ENCODE measurements around the gene PRND. TPM values are rescaled to one million over a fixed set of nuclear protein-coding genes. Genes with fewer than 3 reads are reported as not detected.

Gene PRND
- total RNA-seq, 1 experiment from 2014 or later, result not detected

GRCh38 chr20:4773736-4774135 lies 52.0 kb downstream of the PRND start:
- no peaks in the 10 kb centered on the region for H3K36me3 ChIP-seq (ENCODE audit: low read depth, low read length)
- POLR2A ChIA-PET (ENCODE audit: unreplicated experiment), result no interaction called here
- H3F3A ChIP-seq (ENCODE audit: low read length, unreplicated experiment), result no peaks in the 10 kb centered on the region
- H3K4me3 ChIP-seq (ENCODE audit: low read length), result no peak overlapping the region
- H3K4me2 ChIP-seq (ENCODE audit: low read length), result no peak overlapping the region
- intact Hi-C loops (cut with micrococcal nuclease), result no loop called here
- BruUV-seq (replicated peaks), result no TSS peak
- no peaks in the 10 kb centered on the region for H3K9me2 ChIP-seq (replicated peaks; ENCODE audit: low read length)
- H3K4me1 ChIP-seq (ENCODE audit: insufficient read depth, low read length), result no peaks in the 10 kb centered on the region
- H3K9me3 ChIP-seq (ENCODE audit: low read length), result peaks cover 15% of the 10 kb centered on the region; the same call in 1 of the 2 replicates
- TF ChIP-seq EZH2phosphoT487 (IDR thresholded peaks at IDR 0.05; ENCODE audit: borderline replicate concordance, low read length) (no peak), CTCF (conservative IDR thresholded peaks at IDR 0.05; ENCODE audit: low read depth, low read length) (no peak), EZH2 (IDR thresholded peaks at IDR 0.05; ENCODE audit: low read length, unreplicated experiment) (no peak)
- ATAC-seq (no peak), DNase-seq (no peak)
- H3K9ac ChIP-seq (ENCODE audit: low read length), result no peak overlapping the region
- H3K79me2 ChIP-seq (ENCODE audit: low read length), result no peaks in the 10 kb centered on the region
- H4K20me1 ChIP-seq (ENCODE audit: low read length), result no peaks in the 10 kb centered on the region
- CTCF ChIA-PET, result no interaction called here
- no peak overlapping the region for H3K27ac ChIP-seq (ENCODE audit: low read length)
- no peak overlapping the region for H2AFZ ChIP-seq (ENCODE audit: low read length)
- H3K27me3 ChIP-seq (ENCODE audit: low read length), result no peaks in the 10 kb centered on the region

- no peak for ATAC-seq
- intact Hi-C loops (cut with micrococcal nuclease), result no loop called here
- Histone ChIP-seq H3K4me3 (ENCODE audit: low read length) (no peak overlapping the region), H3K4me1 (ENCODE audit: insufficient read depth, low read length) (no peaks in the 10 kb centered on the region), H3K79me2 (ENCODE audit: low read length) (no peaks in the 10 kb centered on the region), H3K9ac (ENCODE audit: low read length) (no peak overlapping the region), H3K9me3 (ENCODE audit: low read length) (peaks cover 15% of the 10 kb centered on the region; the same call in 1 of the 2 replicates), H3F3A (ENCODE audit: low read length, unreplicated experiment) (no peaks in the 10 kb centered on the region), H3K4me2 (ENCODE audit: low read length) (no peak overlapping the region), H3K9me2 (replicated peaks; ENCODE audit: low read length) (no peaks in the 10 kb centered on the region), H3K27ac (ENCODE audit: low read length) (no peak overlapping the region), H3K36me3 (ENCODE audit: low read depth, low read length) (no peaks in the 10 kb centered on the region), H3K27me3 (ENCODE audit: low read length) (no peaks in the 10 kb centered on the region), H2AFZ (ENCODE audit: low read length) (no peak overlapping the region), H4K20me1 (ENCODE audit: low read length) (no peaks in the 10 kb centered on the region)
- no TSS peak for BruUV-seq (replicated peaks)
- ChIA-PET POLR2A (ENCODE audit: unreplicated experiment) (no interaction called here), CTCF (no interaction called here)
- TF ChIP-seq EZH2phosphoT487 (IDR thresholded peaks at IDR 0.05; ENCODE audit: borderline replicate concordance, low read length) (no peak), EZH2 (IDR thresholded peaks at IDR 0.05; ENCODE audit: low read length, unreplicated experiment) (no peak), CTCF (conservative IDR thresholded peaks at IDR 0.05; ENCODE audit: low read depth, low read length) (no peak)
- DNase-seq, result no peak
Measured at GRCh38 chr20:4774207-4774606, 52.5 kb downstream of the PRND start.

GRCh38 chr20:4775322-4776078 lies 53.8 kb downstream of the PRND start:
- no peaks in the 10 kb centered on the region for H3F3A ChIP-seq (ENCODE audit: low read length, unreplicated experiment)
- CTCF ChIA-PET, result no interaction called here
- H3K27ac ChIP-seq (ENCODE audit: low read length), result no peak overlapping the region
- no peak overlapping the region for H3K4me2 ChIP-seq (ENCODE audit: low read length)
- TF ChIP-seq CTCF (conservative IDR thresholded peaks at IDR 0.05; ENCODE audit: low read depth, low read length) (no peak), EZH2 (IDR thresholded peaks at IDR 0.05; ENCODE audit: low read length, unreplicated experiment) (no peak), EZH2phosphoT487 (IDR thresholded peaks at IDR 0.05; ENCODE audit: borderline replicate concordance, low read length) (no peak)
- no peak overlapping the region for H2AFZ ChIP-seq (ENCODE audit: low read length)
- BruUV-seq (replicated peaks), result no TSS peak
- H3K9ac ChIP-seq (ENCODE audit: low read length), result no peak overlapping the region
- DNase-seq (no peak), ATAC-seq (no peak)
- no peaks in the 10 kb centered on the region for H3K36me3 ChIP-seq (ENCODE audit: low read depth, low read length)
- POLR2A ChIA-PET (ENCODE audit: unreplicated experiment), result no interaction called here
- no peaks in the 10 kb centered on the region for H3K79me2 ChIP-seq (ENCODE audit: low read length)
- H3K27me3 ChIP-seq (ENCODE audit: low read length), result no peaks in the 10 kb centered on the region
- H4K20me1 ChIP-seq (ENCODE audit: low read length), result no peaks in the 10 kb centered on the region
- H3K4me3 ChIP-seq (ENCODE audit: low read length), result no peak overlapping the region
- no peaks in the 10 kb centered on the region for H3K9me2 ChIP-seq (replicated peaks; ENCODE audit: low read length)
- H3K4me1 ChIP-seq (ENCODE audit: insufficient read depth, low read length), result no peaks in the 10 kb centered on the region
- H3K9me3 ChIP-seq (ENCODE audit: low read length), result peaks cover 15% of the 10 kb centered on the region; the same call in 1 of the 2 replicates
- intact Hi-C loops (cut with micrococcal nuclease), result no loop called here

Measured in PC-3 (cell line).